Fibroblast of upper back skin (primary cell): ENCODE results near the gene MACROH2A1.

Source experiments
- DNase-seq: peaks from one replicate; pipeline ENCODE4 v3.0.0-alpha.2; 2013

MACROH2A1 gene

DNA sequence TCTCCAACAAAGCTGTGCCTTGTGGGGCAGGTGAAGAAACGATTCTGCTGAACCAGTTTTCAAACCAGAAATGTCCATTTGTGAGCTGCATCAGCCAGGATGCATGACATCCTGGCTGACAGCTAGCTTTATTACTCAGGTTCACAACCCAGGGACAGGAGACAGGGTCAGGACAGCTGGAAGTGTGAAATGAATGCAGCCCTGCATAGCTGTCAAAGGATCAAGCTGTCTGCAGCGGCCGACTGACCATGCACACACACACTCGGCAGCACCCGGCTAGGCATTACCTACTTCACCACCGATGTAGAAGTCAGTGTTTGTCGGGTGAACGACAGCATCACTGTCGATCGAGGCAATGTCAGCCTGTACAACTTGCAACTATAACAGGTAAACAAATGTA, 48.5 kb downstream of the MACROH2A1 start:
- DNase-seq = no peak

DNA sequence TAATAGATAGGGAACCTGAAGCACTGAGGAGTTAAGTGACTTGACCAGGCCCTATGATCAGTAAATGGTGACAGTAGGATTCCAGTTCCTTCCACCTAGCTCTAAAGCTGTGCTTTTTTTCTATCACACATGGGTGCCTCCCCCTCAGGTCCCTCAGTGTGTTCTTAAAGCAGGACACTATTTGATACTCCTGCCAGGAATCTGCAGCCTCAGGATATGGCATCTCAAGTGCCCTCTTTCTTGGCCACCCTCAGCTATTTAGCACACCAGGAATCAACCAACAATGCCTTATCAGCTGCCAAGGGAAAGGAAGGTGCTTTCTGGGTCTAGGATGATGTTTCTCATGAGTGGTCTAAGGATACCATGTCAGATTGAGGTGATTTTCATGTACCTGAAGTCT, 49.1 kb downstream of the MACROH2A1 start:
- DNase-seq = no peak

GRCh38 chr5:135349451-135349850, 49.6 kb downstream of the MACROH2A1 start:
- no peak for DNase-seq

DNA sequence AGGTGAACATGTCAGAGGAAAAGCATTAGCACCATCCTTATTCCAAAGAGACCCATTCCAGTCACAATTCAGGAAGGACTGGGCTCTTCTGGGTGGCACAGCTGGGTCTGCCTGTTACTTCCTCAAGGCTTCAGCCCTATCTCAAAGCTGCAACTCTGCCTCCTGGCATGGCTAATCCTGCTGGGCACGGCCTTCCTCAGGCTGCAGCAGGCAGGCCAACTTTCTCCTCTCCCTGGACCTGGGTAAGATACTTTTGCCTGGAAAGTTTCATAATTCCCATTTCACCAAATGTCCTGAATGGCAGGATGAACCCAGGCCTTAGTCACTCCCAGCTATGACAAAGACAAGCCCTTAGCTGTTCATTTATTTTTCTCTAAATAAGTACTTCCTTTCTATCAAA, 50.1 kb downstream of the MACROH2A1 start:
- no peak for DNase-seq

- no peak for DNase-seq
Measured at GRCh38 chr5:135347392-135347791, 51.6 kb downstream of the MACROH2A1 start.

DNA sequence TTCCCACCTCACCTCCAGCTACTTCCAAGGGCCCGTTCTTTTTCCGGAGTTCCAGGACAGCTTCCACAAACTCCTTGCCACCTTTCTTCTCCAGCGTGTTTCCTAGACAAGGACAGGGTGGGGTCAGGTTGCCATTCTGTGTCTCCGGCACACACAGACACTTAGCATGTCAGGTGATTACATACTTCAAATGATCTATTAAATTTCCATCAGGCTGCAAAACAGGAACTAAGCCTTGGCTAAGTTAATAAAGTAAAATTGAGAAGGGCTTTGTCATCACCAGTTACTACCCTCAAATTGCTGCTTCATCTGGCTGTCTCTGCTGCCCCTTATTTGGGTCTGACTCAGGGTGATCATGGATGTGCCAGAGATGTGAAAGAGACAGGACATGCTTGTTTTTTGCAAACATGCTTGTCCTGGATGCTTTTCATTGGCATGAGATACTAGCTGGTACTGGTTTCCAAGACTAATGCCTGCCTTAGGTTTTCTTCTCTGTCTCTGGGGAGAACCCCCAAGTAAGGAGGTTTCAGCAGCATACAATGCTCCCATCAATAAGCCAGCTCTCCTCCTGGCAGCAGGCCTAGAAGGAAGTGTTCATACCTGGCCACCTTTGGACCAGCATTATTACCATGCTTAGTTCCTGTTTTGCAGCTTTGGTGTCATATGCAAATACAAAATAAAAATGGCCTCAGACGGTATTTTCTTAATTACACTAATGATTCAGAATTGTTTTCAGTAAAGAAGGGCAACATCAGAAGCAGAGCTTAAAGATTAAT, 52.9 kb downstream of the MACROH2A1 start:
- DNase-seq = no peak

DNA sequence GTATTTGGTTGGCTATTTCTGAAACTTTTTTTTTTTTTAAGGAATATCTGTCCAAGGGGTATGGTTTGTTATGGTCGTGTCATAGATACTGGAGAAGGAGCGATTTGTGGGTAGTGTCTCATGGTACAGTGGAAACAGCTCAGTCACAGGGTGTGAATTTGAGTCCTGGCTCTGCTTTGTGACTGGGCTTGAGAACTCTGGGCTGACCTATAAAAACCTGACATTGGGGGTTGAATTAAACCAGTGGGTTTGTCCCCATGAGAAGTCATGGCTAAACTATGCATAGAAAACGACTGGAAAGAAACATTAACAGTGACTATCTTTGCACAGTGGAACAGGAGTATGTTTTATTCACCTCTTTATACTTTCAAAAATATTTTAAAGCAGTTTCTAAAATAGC, 54.7 kb downstream of the MACROH2A1 start:
- peak; percentile 23 for DNase-seq

GRCh38 chr5:135343413-135343812, 55.6 kb downstream of the MACROH2A1 start:
- no peak for DNase-seq

- DNase-seq = no peak
Measured at GRCh38 chr5:135342551-135342875, 56.5 kb downstream of the MACROH2A1 start.

- no peak for DNase-seq
Measured at GRCh38 chr5:135341696-135342550, 57.1 kb downstream of the MACROH2A1 start.

- no peak for DNase-seq
Measured at GRCh38 chr5:135341016-135341666, 57.9 kb downstream of the MACROH2A1 start.

DNA sequence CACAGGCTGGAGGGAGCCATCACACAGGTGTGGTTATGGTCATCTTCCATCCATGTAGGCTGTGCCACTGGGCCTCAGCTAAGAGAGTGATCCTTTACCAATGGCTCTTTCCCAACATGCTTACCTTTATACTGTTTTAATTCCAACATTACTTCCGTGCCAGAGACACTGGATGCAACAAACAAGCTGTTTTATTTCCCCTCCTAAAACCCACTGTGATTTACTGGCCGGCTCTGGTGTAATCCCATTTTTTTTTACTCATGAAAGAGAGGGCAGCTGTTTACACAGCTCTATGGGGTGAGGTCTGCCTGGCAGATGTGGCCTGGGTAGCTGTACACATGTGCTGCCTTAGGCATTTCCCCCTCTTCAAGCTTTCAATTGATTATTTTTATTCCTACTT, 58.5 kb downstream of the MACROH2A1 start:
- DNase-seq = no peak

GRCh38 chr5:135339623-135340022, 59.4 kb downstream of the MACROH2A1 start:
- DNase-seq = no peak

- no peak for DNase-seq
Measured at GRCh38 chr5:135339189-135339588, 59.8 kb downstream of the MACROH2A1 start.

GRCh38 chr5:135337064-135337463, 62.0 kb downstream of the MACROH2A1 start:
- DNase-seq = no peak

GRCh38 chr5:135335031-135335828, 63.8 kb downstream of the MACROH2A1 start:
- DNase-seq = no peak

DNA sequence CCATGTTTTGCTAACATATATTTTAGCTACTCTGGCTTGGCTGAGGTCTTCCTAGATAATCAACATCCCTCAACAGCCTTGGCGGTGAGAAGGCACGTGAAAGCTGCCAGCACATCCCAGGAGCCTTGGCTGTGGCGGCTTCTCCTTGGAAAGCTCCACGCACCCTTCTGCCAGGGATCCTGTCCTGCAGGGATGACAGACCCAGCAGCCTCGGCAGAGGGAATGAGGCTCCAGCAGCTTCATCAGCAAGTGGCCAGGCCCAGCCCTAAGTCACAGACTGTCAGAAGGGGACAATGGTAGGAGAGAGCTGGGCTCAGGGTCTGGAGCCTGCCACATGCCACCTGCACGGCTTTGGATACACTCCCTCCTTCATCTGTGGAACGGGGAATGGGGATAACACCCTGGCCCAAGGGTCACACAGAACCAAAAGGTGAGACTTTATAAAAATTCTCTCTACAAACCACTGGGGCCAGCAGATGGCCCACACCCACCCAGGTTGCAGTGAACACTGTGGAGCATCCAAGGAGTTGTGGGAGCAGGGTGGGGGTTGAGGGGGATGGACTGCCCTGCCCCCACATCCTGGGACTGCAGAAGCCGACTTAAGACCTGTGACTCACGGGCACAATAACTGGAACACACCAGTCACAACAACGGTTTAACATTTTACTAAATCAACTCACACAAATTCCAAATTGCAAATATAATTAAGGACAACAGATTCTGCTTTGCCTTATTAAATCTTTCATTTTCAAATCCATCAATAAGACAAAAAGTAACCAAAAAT, 65.1 kb downstream of the MACROH2A1 start:
- peak; percentile 18 for DNase-seq

DNA sequence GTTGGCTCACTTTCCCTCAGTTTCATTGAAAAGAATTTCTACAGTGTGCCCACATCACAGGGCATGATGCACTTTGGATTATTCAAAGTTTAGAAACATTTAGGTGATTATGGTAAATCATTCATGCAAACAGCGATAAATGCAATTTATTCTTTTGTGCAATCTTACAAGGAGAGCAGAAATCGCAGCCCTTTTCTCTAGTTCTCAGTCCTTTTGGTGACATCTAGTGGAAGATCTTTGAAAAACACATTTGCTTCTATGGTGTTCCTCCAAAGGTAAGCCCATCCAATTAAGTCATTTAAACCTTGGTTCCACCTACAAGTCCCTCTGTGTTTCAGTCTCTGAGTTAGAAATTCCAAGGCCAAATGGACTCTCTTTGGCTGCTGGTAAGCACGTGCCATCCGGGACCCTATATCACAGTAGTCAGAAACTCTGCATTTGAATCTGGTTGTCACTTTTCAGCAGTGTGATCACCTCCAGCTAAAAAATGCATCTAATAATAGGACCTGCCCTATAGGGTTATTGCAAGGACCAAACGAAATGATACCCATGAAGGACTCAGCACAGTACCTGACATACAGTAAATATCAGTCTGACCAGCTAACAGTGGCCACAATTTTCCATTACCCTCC, 66.4 kb downstream of the MACROH2A1 start:
- DNase-seq = peak; percentile 70

- DNase-seq = no peak
Measured at GRCh38 chr5:135331612-135332011, 67.4 kb downstream of the MACROH2A1 start.

DNA sequence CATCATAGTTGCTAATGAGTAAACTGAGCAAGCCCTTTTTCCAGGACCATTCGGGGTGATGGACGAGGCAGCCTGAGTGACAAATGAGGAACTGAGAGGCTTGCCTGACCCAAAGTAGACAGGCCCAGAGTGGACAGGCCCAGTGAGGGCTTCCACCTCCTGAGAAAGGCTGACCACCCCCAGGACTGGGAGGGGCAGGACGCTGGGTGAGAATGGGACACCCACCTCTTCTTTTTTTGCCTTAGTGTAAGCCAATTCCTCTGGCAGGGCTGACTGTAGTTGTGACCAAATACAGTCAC, 68.3 kb downstream of the MACROH2A1 start:
- DNase-seq = no peak

DNA sequence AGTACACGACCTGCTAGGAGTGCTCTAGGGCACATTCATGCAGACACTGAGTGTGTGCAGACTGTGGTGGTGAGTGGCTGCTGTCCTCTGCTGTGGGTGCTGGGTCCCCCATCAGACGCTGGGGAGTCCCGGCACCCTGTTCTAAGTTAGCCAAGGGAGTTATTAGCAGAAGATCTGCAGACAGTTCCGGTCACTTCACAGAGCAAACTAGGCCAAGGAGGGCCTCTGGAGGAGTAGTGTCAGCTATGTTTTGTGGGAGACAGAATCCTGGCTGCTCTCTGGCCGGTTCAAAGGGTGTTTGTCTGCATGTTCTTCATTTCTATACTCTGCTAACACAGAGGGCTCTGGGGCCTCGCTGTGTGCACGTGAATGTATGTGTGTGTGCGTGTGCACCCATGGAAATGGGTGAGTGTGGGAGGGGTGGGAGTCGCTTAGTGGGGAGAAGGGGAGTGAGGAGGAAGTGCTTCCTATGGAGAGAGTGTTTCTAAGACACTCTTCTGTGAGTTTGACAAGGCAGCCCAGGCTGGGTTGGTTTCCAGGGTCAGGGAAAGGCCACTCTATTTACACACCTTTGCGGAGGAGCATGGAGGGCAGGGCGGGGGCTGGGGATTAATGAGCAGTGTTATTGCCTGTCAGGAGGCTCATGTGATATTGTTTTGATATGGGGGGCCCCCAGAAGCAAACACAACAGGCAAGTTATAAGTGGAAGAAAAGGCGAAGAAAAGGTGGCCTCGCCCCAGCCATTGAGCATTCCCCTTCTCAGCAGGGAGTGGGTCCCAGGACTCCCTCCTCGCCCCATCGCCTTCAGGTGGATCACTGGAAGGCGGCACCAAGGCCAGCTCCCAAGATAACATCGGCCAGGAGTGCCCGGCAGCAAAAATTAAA, 68.9 kb downstream of the MACROH2A1 start:
- no peak for DNase-seq
